Measurements from ENCODE around the gene CC2D2B.
"Not testable (repeated sequence)": the region's sequence is repeated elsewhere in the genome, so short reads cannot be mapped to it uniquely, and the experiment has no call there.

Gene CC2D2B

DNA sequence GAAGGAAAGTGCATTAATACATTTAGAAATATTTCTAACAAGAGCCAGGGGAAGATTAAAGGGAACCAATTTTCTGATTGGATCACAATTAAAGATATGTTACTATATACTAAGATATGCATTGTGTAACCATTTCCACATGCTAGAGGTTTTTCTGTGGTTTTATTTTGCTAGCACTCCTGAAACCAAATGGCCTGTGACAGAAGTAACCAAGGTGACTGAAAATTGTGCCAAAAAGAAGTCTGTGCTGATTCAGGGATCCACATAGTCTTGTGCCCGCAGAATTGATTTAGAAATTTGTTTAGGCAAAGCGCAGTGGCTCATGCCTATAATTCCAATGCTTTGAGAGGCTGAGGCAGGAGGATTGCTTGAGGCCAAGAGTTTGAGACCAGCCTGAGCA, 1.8 kb downstream of the CC2D2B start:
- H3K4me1 ChIP-seq (ENCODE audit: control insufficient read depth in 1 of 2, insufficient read depth in 2 of 2, low read length in 2 of 2) = no peaks in the 10 kb centered on the region
- H3K27ac ChIP-seq (ENCODE audit: low read length) = no peak overlapping the region
- no peaks in the 10 kb centered on the region for H3K9me3 ChIP-seq (ENCODE audit: control insufficient read depth in 1 of 2, low read length in 2 of 2)
- peaks cover 0 to under 1% of the 10 kb centered on the region in 2 donors for H3K36me3 ChIP-seq (ENCODE audit: control insufficient read depth in 1 of 2, insufficient read depth in 2 of 2, low read length in 2 of 2)
- no peak overlapping the region for H3K4me3 ChIP-seq (ENCODE audit: low read depth in 1 of 2, low read length in 2 of 2)
- no peaks in the 10 kb centered on the region for H3K27me3 ChIP-seq (ENCODE audit: low read depth, low read length)

DNA sequence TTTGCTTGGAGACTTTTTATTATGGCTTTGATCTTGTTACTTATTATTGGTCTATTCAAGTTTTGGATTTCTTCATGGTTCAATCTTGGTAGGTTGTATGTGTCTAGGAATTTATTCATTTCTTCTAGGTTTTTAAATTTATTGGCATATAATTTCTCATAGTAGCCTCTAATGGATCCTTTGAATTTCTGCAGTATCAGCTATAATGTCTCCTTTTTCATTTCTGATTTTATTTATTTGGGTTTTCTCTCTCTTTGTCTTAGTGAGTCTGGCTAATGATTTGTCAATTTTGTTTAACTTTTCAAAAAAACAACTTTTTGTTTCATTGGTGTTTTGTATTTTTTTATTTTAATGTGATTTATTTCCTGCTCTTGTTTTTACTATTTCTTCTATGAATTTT, 8.3 kb downstream of the CC2D2B start:
- not testable (repeated sequence) for H3K4me1 ChIP-seq (ENCODE audit: control insufficient read depth in 1 of 2, insufficient read depth in 2 of 2, low read length in 2 of 2)

DNA sequence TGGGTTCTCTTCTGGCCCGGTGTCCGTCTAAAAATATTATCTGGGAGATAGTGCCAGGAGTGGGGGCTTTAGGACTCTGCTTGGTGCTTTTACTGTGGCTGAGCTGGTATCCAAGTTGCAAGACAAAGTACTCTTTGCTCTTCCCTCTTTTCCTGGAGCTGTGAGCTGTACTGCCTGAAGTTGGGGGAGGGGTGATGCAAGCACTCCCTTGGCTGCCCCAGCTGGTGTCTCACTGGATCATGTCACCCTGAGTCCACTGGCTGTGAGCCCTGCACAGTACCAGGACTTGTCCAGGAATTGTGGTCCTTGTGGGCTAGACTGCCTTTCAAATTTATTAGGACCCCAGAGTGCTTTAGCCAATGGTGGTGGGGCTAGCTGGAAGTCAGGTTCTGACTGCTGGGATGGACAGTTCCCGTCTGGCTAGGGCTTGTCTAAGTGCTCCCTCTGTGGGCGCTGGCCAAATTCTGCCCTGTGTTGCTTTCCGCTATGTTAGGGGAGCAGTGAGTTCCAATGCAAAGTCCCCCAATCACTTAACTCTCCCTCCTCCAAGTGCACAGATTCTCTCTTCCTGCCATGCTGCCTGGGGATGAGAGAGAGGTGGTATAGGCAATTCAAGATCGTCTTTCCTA, 13.1 kb downstream of the CC2D2B start:
- H3K4me3 ChIP-seq (ENCODE audit: low read depth in 1 of 2, low read length in 2 of 2) = no peak overlapping the region
- no peaks in the 10 kb centered on the region for H3K36me3 ChIP-seq (ENCODE audit: control insufficient read depth in 1 of 2, insufficient read depth in 2 of 2, low read length in 2 of 2)
- no peaks in the 10 kb centered on the region for H3K4me1 ChIP-seq (ENCODE audit: control insufficient read depth in 1 of 2, insufficient read depth in 2 of 2, low read length in 2 of 2)
- no peaks in the 10 kb centered on the region for H3K9me3 ChIP-seq (ENCODE audit: control insufficient read depth in 1 of 2, low read length in 2 of 2)
- no peaks in the 10 kb centered on the region for H3K27me3 ChIP-seq (ENCODE audit: low read depth, low read length)
- H3K27ac ChIP-seq (ENCODE audit: low read length) = no peak overlapping the region

More for the DNA sequence above, 8.3 kb downstream of the CC2D2B start:
- H3K36me3 ChIP-seq (ENCODE audit: control insufficient read depth in 1 of 2, insufficient read depth in 2 of 2, low read length in 2 of 2); H3K27ac ChIP-seq (ENCODE audit: low read length); H3K9me3 ChIP-seq (ENCODE audit: control insufficient read depth in 1 of 2, low read length in 2 of 2); H3K4me3 ChIP-seq (ENCODE audit: low read depth in 1 of 2, low read length in 2 of 2); H3K27me3 ChIP-seq (ENCODE audit: low read depth, low read length): not testable (repeated sequence)

DNA sequence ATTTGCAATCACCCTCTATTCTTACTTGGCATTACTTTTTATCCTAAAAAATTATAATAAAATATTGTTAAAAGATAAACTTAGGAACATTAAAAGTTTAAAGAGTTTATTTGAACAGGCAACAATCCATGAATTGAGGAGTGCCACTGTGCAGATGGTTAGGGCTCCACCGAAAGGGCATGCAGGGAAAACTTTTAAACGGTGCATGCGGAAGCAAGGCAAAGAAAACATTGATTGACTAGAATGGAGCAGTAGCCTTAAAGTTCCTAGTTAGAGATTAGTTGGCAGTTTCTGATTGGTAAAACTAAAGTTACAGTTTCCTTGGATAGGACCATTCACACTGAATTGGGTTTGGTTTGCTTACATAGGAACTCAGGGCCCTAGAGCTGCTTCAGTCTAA, 17.3 kb downstream of the CC2D2B start:
- Histone ChIP-seq H3K4me3 (ENCODE audit: low read depth in 1 of 2, low read length in 2 of 2) (no peak overlapping the region), H3K27ac (ENCODE audit: low read length) (no peak overlapping the region)

DNA sequence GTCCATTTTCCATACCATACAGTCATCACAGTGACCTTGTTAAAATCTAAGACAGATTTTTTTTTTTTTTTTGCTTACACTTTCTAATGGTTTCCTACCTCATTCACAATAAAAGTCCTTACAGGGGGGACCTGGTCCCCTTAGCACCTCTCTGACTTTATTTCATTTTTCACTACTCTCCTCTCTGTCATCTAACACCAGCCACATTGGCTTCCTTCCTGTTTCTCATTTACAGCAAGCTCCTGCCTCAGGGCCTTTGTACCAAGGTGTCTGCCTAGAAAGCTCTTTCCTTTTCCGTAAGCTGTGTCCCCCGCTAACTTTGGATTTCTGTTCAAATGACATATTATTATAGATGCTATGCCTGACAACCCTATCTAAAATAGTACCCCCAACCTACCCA, 27.7 kb downstream of the CC2D2B start:
- no peaks in the 10 kb centered on the region for H3K4me1 ChIP-seq (ENCODE audit: control insufficient read depth in 1 of 2, insufficient read depth in 2 of 2, low read length in 2 of 2)
- no peaks in the 10 kb centered on the region for H3K36me3 ChIP-seq (ENCODE audit: control insufficient read depth in 1 of 2, insufficient read depth in 2 of 2, low read length in 2 of 2)
- no peak overlapping the region for H3K4me3 ChIP-seq (ENCODE audit: low read depth in 1 of 2, low read length in 2 of 2)
- H3K27me3 ChIP-seq (ENCODE audit: low read depth, low read length) = no peaks in the 10 kb centered on the region
- no peak overlapping the region for H3K27ac ChIP-seq (ENCODE audit: low read length)
- peaks cover 0 to 2% of the 10 kb centered on the region in 2 donors for H3K9me3 ChIP-seq (ENCODE audit: control insufficient read depth in 1 of 2, low read length in 2 of 2)

More for the DNA sequence above, 17.3 kb downstream of the CC2D2B start:
- H3K4me1 ChIP-seq (ENCODE audit: control insufficient read depth in 1 of 2, insufficient read depth in 2 of 2, low read length in 2 of 2) = no peaks in the 10 kb centered on the region
- H3K9me3 ChIP-seq (ENCODE audit: control insufficient read depth in 1 of 2, low read length in 2 of 2) = no peaks in the 10 kb centered on the region
- no peaks in the 10 kb centered on the region for H3K27me3 ChIP-seq (ENCODE audit: low read depth, low read length)
- no peaks in the 10 kb centered on the region for H3K36me3 ChIP-seq (ENCODE audit: control insufficient read depth in 1 of 2, insufficient read depth in 2 of 2, low read length in 2 of 2)

DNA sequence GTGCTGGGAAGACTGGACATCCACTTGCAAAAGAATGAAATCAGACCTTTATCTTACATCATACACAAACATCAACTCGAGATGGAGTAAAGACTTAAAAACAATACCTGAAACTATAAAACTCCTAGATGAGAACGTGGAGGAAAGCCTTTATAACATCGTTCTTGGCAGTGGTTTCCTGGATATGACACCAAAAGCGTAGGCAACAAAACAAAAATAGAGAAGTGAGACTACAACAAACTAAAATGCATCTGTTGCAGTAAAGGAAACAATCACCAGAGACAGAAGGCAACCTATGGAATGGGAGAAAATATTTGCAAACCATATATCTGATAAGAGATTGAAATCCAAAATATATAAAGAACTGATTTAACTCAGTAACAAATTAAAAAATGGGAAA, 33.3 kb downstream of the CC2D2B start:
- Histone ChIP-seq H3K4me1 (ENCODE audit: control insufficient read depth in 1 of 2, insufficient read depth in 2 of 2, low read length in 2 of 2) (no peaks in the 10 kb centered on the region), H3K36me3 (ENCODE audit: control insufficient read depth in 1 of 2, insufficient read depth in 2 of 2, low read length in 2 of 2) (no peaks in the 10 kb centered on the region), H3K4me3 (ENCODE audit: low read depth in 1 of 2, low read length in 2 of 2) (no peak overlapping the region), H3K27ac (ENCODE audit: low read length) (no peak overlapping the region), H3K27me3 (ENCODE audit: low read depth, low read length) (no peaks in the 10 kb centered on the region), H3K9me3 (ENCODE audit: control insufficient read depth in 1 of 2, low read length in 2 of 2) (peaks cover 0 to 6% of the 10 kb centered on the region in 2 donors)

DNA sequence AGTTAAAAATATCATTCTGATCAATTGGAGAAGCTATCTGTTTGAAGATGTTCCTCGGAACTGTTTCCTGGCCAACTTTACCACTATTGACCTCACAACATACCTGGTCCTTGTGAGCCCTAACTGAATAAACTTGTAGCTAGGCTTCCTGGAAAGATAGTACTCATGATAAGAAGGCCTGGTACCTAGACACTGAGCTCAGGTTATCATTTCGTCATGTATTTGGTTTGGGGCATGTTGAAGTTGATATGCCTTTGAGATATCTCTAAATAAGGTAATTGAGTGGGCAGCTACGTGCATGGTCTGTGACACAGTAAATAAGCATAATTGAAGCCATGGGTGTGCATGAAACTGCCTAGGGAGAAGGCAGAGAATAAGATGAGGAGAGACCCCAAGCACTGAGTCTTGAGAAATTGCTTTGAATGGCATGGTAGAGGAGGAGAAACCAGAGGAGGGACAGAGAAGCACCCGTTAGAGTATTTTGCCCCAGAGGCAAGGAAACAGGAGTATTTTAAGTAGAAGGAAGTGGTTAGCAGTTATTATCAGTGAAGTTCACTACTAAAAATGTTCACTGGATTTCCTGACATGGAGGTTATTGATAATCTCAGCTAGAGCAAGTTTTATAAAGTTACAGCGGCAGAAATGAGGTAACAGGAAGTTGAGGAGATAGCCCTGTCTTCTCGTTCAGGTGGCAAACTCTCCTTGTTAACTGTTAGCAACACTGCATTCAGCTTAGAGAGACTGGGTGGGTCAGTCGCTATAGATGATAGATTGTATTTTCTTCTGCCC, 55.6 kb downstream of the CC2D2B start:
- Histone ChIP-seq H3K27me3 (ENCODE audit: low read depth, low read length) (no peaks in the 10 kb centered on the region), H3K4me1 (ENCODE audit: control insufficient read depth in 1 of 2, insufficient read depth in 2 of 2, low read length in 2 of 2) (no peaks in the 10 kb centered on the region), H3K27ac (ENCODE audit: low read length) (no peak overlapping the region), H3K9me3 (ENCODE audit: control insufficient read depth in 1 of 2, low read length in 2 of 2) (peaks cover 0 to 21% of the 10 kb centered on the region in 2 donors), H3K4me3 (ENCODE audit: low read depth in 1 of 2, low read length in 2 of 2) (no peak overlapping the region), H3K36me3 (ENCODE audit: control insufficient read depth in 1 of 2, insufficient read depth in 2 of 2, low read length in 2 of 2) (no peaks in the 10 kb centered on the region)

DNA sequence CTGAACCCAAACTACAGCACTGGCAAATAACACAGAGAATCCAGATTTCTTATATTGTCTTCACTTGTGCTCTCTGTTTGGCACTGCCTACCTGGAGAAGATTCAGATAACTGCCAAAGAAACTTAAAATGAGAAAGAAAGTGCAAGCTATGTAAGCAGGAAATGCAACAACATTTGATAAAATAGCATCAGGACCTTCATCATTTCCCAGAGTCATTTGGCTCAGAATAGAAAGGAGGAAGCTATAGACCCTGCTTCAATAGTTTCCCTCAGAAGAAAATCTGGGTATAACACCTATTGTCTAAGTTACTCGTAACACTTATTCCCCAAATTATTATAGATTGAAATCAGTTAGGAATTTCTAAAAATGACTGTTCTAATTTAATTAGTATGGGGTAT, 56.2 kb downstream of the CC2D2B start:
- peaks cover 0 to 18% of the 10 kb centered on the region in 2 donors for H3K9me3 ChIP-seq (ENCODE audit: control insufficient read depth in 1 of 2, low read length in 2 of 2)
- H3K27ac ChIP-seq (ENCODE audit: low read length) = no peak overlapping the region
- H3K27me3 ChIP-seq (ENCODE audit: low read depth, low read length) = no peaks in the 10 kb centered on the region
- no peaks in the 10 kb centered on the region for H3K4me1 ChIP-seq (ENCODE audit: control insufficient read depth in 1 of 2, insufficient read depth in 2 of 2, low read length in 2 of 2)
- H3K36me3 ChIP-seq (ENCODE audit: control insufficient read depth in 1 of 2, insufficient read depth in 2 of 2, low read length in 2 of 2) = no peaks in the 10 kb centered on the region
- H3K4me3 ChIP-seq (ENCODE audit: low read depth in 1 of 2, low read length in 2 of 2) = no peak overlapping the region

DNA sequence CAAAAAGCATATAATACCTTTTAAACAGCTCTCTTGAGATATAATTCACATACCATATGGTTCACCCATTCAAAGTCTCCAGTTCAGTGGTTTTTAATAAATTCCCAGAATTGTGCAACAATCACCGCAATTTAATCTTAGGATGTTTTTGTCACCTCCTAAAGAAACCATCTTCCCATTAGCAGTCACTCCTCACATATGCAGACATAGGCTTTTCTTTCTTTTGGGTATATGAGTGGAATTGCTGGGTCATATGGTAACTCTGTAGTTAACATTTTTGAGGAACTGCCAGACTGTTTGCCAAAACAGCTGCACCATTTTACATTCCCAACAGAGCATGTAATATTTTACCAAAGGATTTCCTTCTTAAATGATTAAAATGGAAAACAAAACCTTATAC, 57.0 kb downstream of the CC2D2B start:
- H3K36me3 ChIP-seq (ENCODE audit: control insufficient read depth in 1 of 2, insufficient read depth in 2 of 2, low read length in 2 of 2) = no peaks in the 10 kb centered on the region
- no peak overlapping the region for H3K4me3 ChIP-seq (ENCODE audit: low read depth in 1 of 2, low read length in 2 of 2)
- H3K9me3 ChIP-seq (ENCODE audit: control insufficient read depth in 1 of 2, low read length in 2 of 2) = peaks cover 0 to 14% of the 10 kb centered on the region in 2 donors
- H3K4me1 ChIP-seq (ENCODE audit: control insufficient read depth in 1 of 2, insufficient read depth in 2 of 2, low read length in 2 of 2) = no peaks in the 10 kb centered on the region
- no peaks in the 10 kb centered on the region for H3K27me3 ChIP-seq (ENCODE audit: low read depth, low read length)
- no peak overlapping the region for H3K27ac ChIP-seq (ENCODE audit: low read length)

DNA sequence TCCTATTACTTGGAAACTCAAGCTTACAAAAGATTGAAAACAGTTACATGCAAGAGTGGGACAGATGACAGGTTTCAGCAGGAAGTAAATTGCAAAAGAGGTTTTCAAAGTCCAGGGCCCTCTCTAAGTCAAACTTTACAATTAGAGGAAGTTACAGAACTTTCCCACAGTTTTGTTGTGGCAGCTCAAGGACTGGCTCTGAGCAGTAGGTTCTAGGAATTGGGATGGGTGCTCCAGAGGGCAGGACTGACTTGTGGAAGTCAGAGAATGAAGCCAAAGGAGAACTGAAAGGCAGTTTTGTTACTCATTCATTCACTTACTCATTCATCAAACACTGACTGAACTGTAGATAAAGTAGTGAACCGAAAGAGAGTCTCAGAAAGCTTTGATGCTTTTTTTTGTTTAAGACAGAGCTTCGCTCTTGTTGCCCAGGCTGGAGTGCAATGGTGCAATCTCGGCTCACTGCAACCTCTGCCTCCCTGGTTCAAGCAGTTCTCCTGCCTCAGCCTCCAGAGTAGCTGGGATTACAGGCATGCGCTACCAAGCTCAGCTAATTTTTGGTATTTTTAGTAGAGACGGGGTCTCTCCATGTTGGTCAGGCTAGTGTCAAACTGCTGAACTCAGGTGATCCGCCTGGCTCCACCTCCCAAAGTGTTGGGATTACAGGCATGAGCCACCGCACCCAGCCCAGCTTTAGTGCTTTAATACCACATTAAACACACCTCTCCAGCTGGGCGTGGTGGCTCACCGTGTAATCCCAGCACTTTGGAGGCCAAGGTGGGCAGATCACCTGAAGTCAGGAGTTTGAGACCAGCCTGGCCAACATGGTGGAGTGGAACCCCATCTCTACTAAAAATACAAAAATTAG, 68.8 kb downstream of the CC2D2B start:
- H3K9me3 ChIP-seq (ENCODE audit: control insufficient read depth in 1 of 2, low read length in 2 of 2) = no peaks in the 10 kb centered on the region
- no peak overlapping the region for H3K4me3 ChIP-seq (ENCODE audit: low read depth in 1 of 2, low read length in 2 of 2)
- no peaks in the 10 kb centered on the region for H3K4me1 ChIP-seq (ENCODE audit: control insufficient read depth in 1 of 2, insufficient read depth in 2 of 2, low read length in 2 of 2)
- H3K27me3 ChIP-seq (ENCODE audit: low read depth, low read length) = no peaks in the 10 kb centered on the region
- no peaks in the 10 kb centered on the region for H3K36me3 ChIP-seq (ENCODE audit: control insufficient read depth in 1 of 2, insufficient read depth in 2 of 2, low read length in 2 of 2)
- H3K27ac ChIP-seq (ENCODE audit: low read length) = no peak overlapping the region

DNA sequence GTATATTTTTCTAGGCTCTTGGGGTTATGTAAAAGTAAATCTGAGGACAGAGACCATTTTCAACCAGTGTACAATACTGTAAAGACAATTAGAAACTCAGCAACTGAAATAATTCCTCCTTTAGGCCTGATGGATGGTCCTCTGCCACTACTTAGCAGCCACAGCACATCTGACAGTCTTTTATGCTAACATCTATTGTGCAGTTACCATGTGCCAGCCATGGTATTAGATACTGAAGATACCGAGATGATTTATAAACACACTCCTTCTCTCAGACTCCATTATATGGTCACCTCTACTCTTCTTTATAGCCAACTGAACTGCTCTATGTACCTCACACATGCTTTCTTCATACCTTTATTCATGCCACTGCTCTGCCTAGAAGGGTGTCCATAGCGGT, 74.4 kb downstream of the CC2D2B start:
- Histone ChIP-seq H3K4me1 (ENCODE audit: control insufficient read depth in 1 of 2, insufficient read depth in 2 of 2, low read length in 2 of 2) (no peaks in the 10 kb centered on the region), H3K9me3 (ENCODE audit: control insufficient read depth in 1 of 2, low read length in 2 of 2) (no peaks in the 10 kb centered on the region), H3K36me3 (ENCODE audit: control insufficient read depth in 1 of 2, insufficient read depth in 2 of 2, low read length in 2 of 2) (no peaks in the 10 kb centered on the region), H3K27me3 (ENCODE audit: low read depth, low read length) (no peaks in the 10 kb centered on the region), H3K4me3 (ENCODE audit: low read depth in 1 of 2, low read length in 2 of 2) (no peak overlapping the region), H3K27ac (ENCODE audit: low read length) (no peak overlapping the region)

Data from muscle layer of duodenum (tissue), 2 donors.